Measurements from ENCODE around the gene PMM1. TPM values are rescaled to one million over a fixed set of nuclear protein-coding genes. Genes with fewer than 3 reads are reported as not detected.

Gene PMM1
- total RNA-seq, 1 experiment from 2014 or later: 19.8 TPM

DNA sequence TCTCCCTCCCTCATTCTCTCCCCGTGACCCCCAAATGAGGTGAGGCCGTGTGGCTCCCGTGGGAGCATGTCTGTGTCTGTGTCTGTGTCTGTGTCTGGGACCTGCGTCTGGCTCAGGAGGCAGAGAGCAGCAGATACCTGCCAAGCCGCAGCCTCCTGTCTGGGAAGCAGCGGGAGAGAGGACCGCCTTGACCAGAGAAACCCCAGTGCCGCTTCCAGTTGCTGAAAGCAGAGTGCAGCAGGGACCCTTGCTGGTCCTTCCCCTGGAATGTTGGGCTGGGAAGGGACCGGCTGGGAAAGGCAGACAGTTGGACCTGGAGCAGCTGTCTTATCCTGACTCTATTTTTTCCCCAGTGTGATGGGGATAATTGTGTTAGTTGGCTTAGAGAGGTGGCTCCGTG is 28.3 kb downstream of the PMM1 start:
- H3K9ac ChIP-seq (ENCODE audit: extremely low read depth, insufficient read length, low read length): no peak overlapping the region
- H3K23ac ChIP-seq (ENCODE audit: insufficient read length, low read depth, low read length): no peak overlapping the region
- no peak overlapping the region for H3K4ac ChIP-seq (ENCODE audit: low read depth, low read length)
- H3K79me1 ChIP-seq (ENCODE audit: insufficient read depth, low read depth, low read length, poor library complexity, severe bottlenecking): no peaks in the 10 kb centered on the region
- Mint-ChIP-seq H3K27ac (peak overlapping the region in 1 of 3 experiments; percentile 26; a peak in 2 of 7 replicates), H3K4me1 (peaks cover 47 to 54% of the 10 kb centered on the region in 2 experiments), H3K9me3 (no peaks in the 10 kb centered on the region), H3K4me3 (peak overlapping the region; percentile 44 to 61), H3K27me3 (ENCODE audit: low read depth) (peaks cover 7% of the 10 kb centered on the region; the same call in 1 of the 2 replicates), H3K36me3 (ENCODE audit: insufficient read depth in 1 of 3, low read depth in 3 of 3) (no peaks in the 10 kb centered on the region; a peak in 1 of 7 replicates)
- peaks cover 3% of the 10 kb centered on the region; the same call in 1 of the 2 replicates for H3K4me1 ChIP-seq (ENCODE audit: insufficient read depth, low read length)
- TF ChIP-seq, protein P1, sequence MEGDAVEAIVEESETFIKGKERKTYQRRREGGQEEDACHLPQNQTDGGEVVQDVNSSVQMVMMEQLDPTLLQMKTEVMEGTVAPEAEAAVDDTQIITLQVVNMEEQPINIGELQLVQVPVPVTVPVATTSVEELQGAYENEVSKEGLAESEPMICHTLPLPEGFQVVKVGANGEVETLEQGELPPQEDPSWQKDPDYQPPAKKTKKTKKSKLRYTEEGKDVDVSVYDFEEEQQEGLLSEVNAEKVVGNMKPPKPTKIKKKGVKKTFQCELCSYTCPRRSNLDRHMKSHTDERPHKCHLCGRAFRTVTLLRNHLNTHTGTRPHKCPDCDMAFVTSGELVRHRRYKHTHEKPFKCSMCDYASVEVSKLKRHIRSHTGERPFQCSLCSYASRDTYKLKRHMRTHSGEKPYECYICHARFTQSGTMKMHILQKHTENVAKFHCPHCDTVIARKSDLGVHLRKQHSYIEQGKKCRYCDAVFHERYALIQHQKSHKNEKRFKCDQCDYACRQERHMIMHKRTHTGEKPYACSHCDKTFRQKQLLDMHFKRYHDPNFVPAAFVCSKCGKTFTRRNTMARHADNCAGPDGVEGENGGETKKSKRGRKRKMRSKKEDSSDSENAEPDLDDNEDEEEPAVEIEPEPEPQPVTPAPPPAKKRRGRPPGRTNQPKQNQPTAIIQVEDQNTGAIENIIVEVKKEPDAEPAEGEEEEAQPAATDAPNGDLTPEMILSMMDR (conservative IDR thresholded peaks at IDR 0.05): no peak
- H2AK5ac ChIP-seq (ENCODE audit: insufficient read length, low read length): no peak overlapping the region
- no peak overlapping the region for H2BK5ac ChIP-seq (ENCODE audit: insufficient read length, low read length)
- peak; percentile 54 for DNase-seq
- H3K27ac ChIP-seq (ENCODE audit: insufficient read length, low read depth, low read length): no peak overlapping the region
- H3K14ac ChIP-seq (ENCODE audit: insufficient read depth, low read length): no peak overlapping the region
- no peak overlapping the region for H2BK20ac ChIP-seq (ENCODE audit: low read depth, low read length, poor library complexity, severe bottlenecking)
- H3K79me2 ChIP-seq (ENCODE audit: insufficient read depth, low read length): no peaks in the 10 kb centered on the region
- H3K18ac ChIP-seq (ENCODE audit: insufficient read length, low read depth, low read length): no peak overlapping the region
- no peak overlapping the region for H4K5ac ChIP-seq (ENCODE audit: insufficient read length, low read depth, low read length)
- no peak overlapping the region for H2AFZ ChIP-seq (ENCODE audit: low read length)
- H4K8ac ChIP-seq (replicated peaks; ENCODE audit: insufficient read length, low read depth, low read length): no peak overlapping the region
- no peaks in the 10 kb centered on the region for H3K23me2 ChIP-seq (ENCODE audit: insufficient read length, low read depth, low read length, poor library complexity, severe bottlenecking)
- no peaks in the 10 kb centered on the region for H4K20me1 ChIP-seq (ENCODE audit: control insufficient read depth, insufficient read depth, insufficient read length)
- no peak overlapping the region for H2BK12ac ChIP-seq (ENCODE audit: insufficient read length, low read depth, low read length)
- H3K4me2 ChIP-seq (ENCODE audit: insufficient read depth, insufficient read length, low read length): peak overlapping the region; percentile 21
- H3K56ac ChIP-seq (ENCODE audit: insufficient read length, low read depth, low read length): no peak overlapping the region
- no peak overlapping the region for H2BK15ac ChIP-seq (ENCODE audit: low read depth, low read length)
- H3K27me3 ChIP-seq (ENCODE audit: insufficient read depth, low read length): no peaks in the 10 kb centered on the region
- H3K9me3 ChIP-seq (ENCODE audit: control insufficient read depth, low read depth, low read length): no peaks in the 10 kb centered on the region
- no peak overlapping the region for H3T11ph ChIP-seq (ENCODE audit: low read length)
- WGBS (ENCODE audit: extremely low coverage, insufficient read length, low lambda C conversion rate): no CpG with 5 or more reads among the region's 10 CpGs
- H2BK120ac ChIP-seq (ENCODE audit: low read depth, low read length, poor library complexity, severe bottlenecking): no peak overlapping the region
- H4K91ac ChIP-seq (ENCODE audit: insufficient read length, low read depth, low read length): no peak overlapping the region
